HG03159 (cell line): ENCODE data around the gene STX10.
A peak's percentile ranks its signal among the peaks of the same experiment; 100 is the strongest.
"Not testable (repeated sequence)": the region's sequence is repeated elsewhere in the genome, so short reads cannot be mapped to it uniquely, and the experiment has no call there.

Source experiments
- ATAC-seq: cut with Tn5 transposase; IDR thresholded peaks from one replicate; pipeline ENCODE4 v1.9.1; 2021; ENCODE audit warnings: mild to moderate bottlenecking, moderate library complexity; ENCODE audit not compliant: unreplicated experiment

STX10 gene

GRCh38 chr19:13150187-13150930 is at the start of gene STX10, which contains the start of gene IER2:
STX10 (minus strand) TSS chr19:13150375; CDS start chr19:13150173, 202 bp downstream.
IER2 (plus strand) TSS chr19:13150411; CDS start chr19:13153187, 2,776 bp downstream.
- peak; percentile 37 for ATAC-seq

DNA sequence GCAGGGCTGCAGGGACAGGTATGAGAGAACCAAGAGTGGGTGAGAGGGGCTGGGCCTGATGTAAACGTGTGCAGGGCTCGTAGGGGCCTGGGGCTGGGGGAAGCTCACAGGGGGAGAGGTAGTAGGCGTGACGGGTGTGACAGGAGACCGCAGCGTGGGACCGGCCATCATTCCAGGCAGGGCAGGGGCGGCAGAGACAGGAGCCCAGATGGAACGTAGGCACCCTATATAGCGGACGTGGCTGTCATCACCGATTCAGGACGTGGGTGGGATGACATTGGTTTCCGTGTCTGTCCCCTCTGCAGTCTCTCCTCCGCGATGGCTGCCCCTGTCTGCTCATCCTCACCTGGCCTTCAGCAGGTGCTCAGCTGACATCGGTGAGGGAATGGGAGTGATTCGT is 48.5 kb upstream of the STX10 start:
- no peak for ATAC-seq

- no peak for ATAC-seq
Observed at GRCh38 chr19:13195678-13196077, 45.5 kb upstream of the STX10 start.

- ATAC-seq, result no peak
Observed at GRCh38 chr19:13190781-13191540, 40.8 kb upstream of the STX10 start.

DNA sequence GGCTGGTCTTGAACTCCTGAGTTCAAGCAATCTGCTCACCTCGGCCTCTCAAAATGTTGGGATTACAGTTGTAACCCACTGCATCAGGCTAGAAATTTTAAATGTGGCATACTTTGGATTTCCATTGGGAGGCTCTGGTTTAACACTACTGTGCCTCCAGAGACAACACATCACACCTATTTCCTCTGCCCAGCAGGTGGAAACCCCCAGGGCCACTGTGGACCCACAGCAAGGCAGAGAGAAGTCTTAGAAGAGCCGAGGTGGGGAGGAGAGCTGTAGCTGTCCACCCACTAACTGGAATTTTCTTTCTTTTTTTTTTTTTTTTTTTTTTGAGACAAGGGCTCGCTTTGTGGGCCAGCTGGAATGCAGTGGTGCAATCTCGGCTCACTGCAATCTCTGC is 39.4 kb upstream of the STX10 start:
- ATAC-seq, result no peak

DNA sequence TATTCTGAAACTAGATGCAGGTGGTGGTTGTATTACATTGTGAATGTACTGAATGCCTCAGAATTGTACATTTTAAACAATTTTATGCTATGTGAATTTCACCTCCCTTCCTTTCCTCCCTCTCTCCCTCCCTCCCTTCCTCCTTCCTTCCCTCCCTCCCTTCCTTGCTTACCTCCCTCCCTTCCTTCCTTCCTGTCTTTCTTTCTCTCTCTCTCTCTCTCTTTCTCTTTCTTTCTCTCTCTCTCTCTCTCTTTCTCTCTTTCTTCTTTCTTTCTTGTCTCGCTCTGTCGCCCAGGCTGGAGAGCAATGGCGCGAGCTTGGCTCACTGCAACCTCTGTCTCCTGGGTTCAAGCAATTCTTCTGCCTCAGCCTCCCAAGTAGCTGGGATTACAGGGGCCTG is 37.2 kb upstream of the STX10 start:
- no peak for ATAC-seq

- ATAC-seq, result not testable (repeated sequence)
Observed at GRCh38 chr19:13186688-13187087, 36.5 kb upstream of the STX10 start.

DNA sequence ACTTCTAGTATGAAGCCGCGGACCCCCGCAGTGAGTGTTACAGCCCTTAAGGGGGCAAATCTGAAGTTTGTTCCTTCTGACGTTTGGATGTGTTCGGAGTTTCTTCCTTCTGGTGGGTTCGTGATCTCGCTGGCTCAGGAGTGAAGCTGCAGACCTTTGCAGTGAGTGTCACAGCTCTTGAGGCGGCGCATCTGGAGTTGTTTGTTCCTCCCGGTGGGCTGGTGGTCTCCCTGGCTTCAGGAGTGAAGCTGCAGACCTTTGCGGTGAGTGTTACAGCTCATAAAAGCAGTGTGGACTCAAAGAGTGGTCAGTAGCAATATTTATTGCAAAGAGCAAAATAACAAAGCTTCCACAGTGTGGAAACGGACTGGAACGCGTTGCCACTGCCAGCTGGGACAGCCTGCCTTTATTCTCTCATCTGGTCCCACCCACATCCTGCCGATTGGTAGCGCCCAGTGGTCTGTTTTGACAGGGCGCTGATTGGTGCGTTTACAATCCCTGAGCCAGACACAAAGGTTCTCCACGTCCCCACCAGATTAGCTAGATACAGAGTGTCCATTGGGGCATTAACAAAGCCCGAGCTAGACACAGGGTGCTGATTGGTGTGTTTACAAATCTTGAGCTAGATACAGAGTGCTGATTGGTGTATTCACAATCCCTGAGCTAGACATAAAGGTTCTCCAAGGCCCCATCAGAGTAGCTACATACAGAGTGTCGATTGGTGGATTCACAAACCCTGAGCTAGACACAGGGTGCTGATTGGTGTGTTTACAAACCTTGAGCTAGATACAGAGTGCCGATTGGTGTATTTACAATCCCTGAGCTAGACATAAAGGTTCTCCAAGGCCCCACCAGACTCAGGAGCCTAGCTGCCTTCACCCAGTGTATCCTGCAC is 35.8 kb upstream of the STX10 start:
- ATAC-seq, result not testable (repeated sequence)

DNA sequence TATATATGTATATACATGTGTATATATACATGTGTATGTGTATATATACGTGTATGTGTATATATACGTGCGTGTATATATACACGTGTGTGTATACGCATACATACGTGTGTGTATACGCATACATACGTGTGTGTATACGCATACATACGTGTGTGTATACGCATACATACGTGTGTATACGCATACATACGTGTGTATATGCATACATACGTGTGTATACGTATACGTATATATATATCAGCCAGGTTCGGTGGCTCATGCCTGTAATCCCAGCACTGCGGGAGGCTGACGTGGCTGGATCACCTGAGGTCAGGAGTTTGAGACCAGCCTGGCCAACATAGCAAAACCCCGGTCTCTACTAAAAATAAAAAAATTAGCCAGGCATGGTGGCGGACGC is 34.8 kb upstream of the STX10 start:
- ATAC-seq, result not testable (repeated sequence)

DNA sequence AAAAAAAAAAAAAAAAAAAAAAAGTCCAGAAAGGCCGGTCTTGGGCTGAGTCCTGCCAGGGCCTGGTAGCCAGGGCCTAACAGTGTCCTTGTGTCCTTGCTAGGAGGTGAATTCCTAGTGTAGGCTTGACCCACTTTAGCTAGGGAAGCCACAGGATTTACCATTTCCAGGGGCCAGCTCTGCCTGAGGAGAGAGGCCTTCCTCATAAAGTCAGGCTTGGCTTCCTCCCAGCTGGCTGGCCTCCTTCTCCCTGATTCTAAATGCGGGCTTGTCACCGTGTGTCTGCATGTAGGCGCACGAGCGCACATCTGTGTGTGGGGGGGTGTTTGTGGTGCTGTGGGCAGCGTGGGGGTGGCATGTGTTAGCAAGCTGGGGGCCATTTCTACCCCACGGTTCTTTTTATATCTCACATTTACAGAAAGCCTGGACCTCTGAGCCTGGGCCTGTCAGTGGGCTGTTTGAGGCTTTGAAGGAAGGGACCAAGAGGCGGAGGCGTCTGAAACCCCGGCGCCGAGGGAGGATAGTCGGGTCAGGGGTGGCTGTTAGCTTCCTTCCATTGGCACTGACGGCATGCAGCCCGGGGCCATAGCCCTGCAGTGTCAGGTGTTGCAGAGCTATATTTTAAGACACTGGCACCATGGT is 31.7 kb upstream of the STX10 start:
- ATAC-seq, result no peak

- ATAC-seq, result not testable (repeated sequence)
Observed at GRCh38 chr19:13178291-13178690, 28.1 kb upstream of the STX10 start.

DNA sequence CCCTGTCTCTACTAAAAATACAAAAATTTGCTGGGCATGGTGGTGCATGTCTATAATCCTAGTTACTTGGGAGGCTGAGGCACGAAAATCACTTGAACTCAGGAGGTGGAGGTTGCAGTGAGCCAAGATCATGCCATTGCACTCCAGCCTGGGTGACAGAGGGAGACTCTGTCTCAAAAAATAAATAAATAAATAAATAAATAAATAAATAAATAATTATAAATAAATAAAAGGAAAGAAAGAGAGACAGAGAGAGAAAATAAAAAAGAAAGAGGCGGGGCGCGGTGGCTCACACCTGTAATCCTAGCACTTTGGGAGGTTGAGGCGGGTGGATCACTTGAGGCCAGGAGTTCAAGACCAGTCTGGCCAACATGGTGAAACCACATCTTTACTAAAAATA is 27.4 kb upstream of the STX10 start:
- not testable (repeated sequence) for ATAC-seq

DNA sequence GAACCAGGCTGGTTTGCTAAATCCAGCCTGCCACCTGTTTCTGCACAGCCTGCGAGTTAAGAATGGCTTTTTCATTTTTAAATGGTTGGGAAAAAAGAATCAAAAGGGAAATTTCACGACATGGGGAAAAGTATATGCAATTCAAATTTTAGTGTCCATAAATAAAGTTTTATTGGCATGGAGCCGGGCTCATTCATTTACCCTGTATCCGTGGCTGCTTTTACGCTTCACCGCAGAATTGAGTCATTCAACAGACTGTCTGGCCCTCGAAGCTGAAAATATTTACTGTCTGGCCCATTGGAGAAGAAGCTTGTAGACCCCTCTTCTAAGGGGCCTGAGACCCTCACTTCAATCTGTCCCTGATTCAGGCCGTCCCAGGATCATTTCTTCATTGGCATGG is 26.2 kb upstream of the STX10 start:
- ATAC-seq, result no peak

DNA sequence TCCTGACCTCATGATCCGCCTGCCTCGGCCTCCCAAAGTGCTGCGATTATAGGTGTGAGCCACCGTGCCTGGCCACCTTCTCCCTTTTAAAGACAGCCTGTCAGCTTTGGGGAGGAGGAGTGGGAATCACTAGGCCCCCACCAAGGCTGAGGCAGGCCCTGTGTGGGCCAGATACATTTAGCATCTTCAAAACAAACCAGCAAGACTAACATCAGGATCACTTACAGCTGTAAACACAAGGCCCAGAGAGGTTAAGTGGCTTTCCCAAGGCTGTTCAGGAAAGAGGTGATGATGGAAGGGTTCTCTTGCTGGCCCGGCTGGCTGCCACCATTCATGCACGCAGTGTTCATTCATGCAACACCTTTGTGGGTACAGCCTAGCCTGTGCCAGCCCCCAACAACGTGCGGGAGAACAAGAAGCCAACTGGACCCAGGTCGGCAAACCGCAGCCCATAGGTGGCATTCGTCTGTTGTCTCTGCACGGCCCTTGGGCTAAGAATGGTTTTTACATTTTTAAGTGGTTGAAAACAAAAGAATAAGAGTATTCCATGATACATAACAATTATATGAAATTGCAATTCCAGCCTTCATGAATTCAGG is 23.1 kb upstream of the STX10 start:
- ATAC-seq, result no peak

DNA sequence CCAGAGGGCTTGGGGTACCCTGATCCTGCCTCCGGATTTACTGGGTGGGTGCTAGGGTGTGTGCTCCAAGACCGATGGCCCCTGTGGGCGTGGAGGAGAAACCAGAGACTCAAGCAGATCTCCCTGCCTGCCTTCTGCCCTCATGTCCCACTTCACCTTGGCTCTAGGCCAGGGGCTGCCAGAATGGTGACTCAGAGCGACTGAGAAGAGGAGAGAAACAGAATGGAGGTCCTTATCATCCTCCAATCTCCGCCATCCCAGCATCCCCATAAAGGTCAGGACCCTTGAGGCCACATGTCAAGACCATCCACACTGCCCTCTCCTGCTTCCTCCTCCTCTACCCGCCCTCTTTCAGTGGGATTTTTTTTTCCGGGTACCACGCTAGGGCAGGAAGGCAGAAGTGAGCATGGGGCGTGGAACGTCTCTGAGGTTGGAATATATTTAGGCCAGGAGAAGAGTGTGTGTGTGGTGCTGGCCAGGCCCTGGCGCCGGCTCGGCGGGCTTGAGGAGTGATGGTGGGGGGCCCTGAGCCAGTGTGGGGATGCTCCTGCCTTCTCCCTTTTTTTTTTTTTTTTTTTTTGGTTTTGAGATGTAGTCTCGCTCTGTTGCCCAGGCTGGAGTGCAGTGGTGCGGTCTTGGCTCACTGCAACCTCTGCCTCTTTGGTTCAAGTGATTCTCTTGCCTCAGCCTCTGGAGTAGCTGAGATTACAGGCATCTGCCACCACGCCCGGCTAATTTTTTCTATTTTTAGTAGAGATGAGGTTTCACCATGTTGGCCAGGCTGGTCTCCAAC is 22.4 kb upstream of the STX10 start:
- ATAC-seq, result no peak

GRCh38 chr19:13171146-13171545 is 21.0 kb upstream of the STX10 start:
- no peak for ATAC-seq

- no peak for ATAC-seq
Observed at GRCh38 chr19:13169769-13170168, 19.6 kb upstream of the STX10 start.

GRCh38 chr19:13166151-13166550 is 16.0 kb upstream of the STX10 start:
- ATAC-seq, result not testable (repeated sequence)

GRCh38 chr19:13165162-13165997 is 15.2 kb upstream of the STX10 start:
- ATAC-seq, result no peak
